ENCODE data around the gene CABP5. TPM values are rescaled to one million over a fixed set of nuclear protein-coding genes. Genes with fewer than 3 reads are reported as not detected.

CABP5 gene
- total RNA-seq, 1 experiment from 2014 or later, result not detected

GRCh38 chr19:48004236-48004635 is 39.6 kb downstream of the CABP5 start:
- no peak overlapping the region for H3K27ac Mint-ChIP-seq (ENCODE audit: low read depth, unreplicated experiment)
- no peak overlapping the region for H3K4me3 Mint-ChIP-seq (ENCODE audit: unreplicated experiment)
- no peak for TF ChIP-seq CTCF (IDR thresholded peaks at IDR 0.05; ENCODE audit: unreplicated experiment)
- no TSS peak for BruUV-seq (replicated peaks)
- H3K4me1 Mint-ChIP-seq (ENCODE audit: insufficient read depth, unreplicated experiment), result no peaks in the 10 kb centered on the region
- H3K27me3 Mint-ChIP-seq (ENCODE audit: insufficient read depth, unreplicated experiment), result peaks cover 31% of the 10 kb centered on the region
- DNase-seq (ENCODE audit: unreplicated experiment), result no peak
- CTCF ChIA-PET, result interaction anchor here (0.5 to 0.6 kb wide), 2 partner anchors 85 to 148 kb away, joined by 3 read pairs; no protein-coding TSS in a partner anchor
- POLR2A ChIA-PET, result no interaction called here
- H3K36me3 Mint-ChIP-seq (ENCODE audit: insufficient read depth, unreplicated experiment), result no peaks in the 10 kb centered on the region
- H3K9me3 Mint-ChIP-seq (ENCODE audit: unreplicated experiment), result peaks cover 7% of the 10 kb centered on the region
- intact Hi-C loops (cut with micrococcal nuclease), result no loop called here

GRCh38 chr19:48000846-48001245 is 43.0 kb downstream of the CABP5 start:
- no TSS peak for BruUV-seq (replicated peaks)
- Mint-ChIP-seq H3K27me3 (ENCODE audit: insufficient read depth, unreplicated experiment) (peaks cover 42% of the 10 kb centered on the region), H3K36me3 (ENCODE audit: insufficient read depth, unreplicated experiment) (no peaks in the 10 kb centered on the region), H3K4me1 (ENCODE audit: insufficient read depth, unreplicated experiment) (no peaks in the 10 kb centered on the region), H3K4me3 (ENCODE audit: unreplicated experiment) (no peak overlapping the region), H3K27ac (ENCODE audit: low read depth, unreplicated experiment) (no peak overlapping the region), H3K9me3 (ENCODE audit: unreplicated experiment) (peaks cover 7% of the 10 kb centered on the region)
- ChIA-PET POLR2A (interaction anchor here (0.6 kb wide), 1 partner anchor 109 kb away, joined by 3 read pairs; no protein-coding TSS in a partner anchor), CTCF (interaction anchor here (0.7 to 1.0 kb wide), 2 partner anchors 17 to 324 kb away, joined by 3 read pairs; no protein-coding TSS in a partner anchor)
- DNase-seq (ENCODE audit: unreplicated experiment), result no peak
- intact Hi-C loops (cut with micrococcal nuclease), result no loop called here
- TF ChIP-seq CTCF (IDR thresholded peaks at IDR 0.05; ENCODE audit: unreplicated experiment), result no peak

GRCh38 chr19:47998800-47999199 is 45.1 kb downstream of the CABP5 start:
- Mint-ChIP-seq H3K36me3 (ENCODE audit: insufficient read depth, unreplicated experiment) (peaks cover 5% of the 10 kb centered on the region), H3K4me1 (ENCODE audit: insufficient read depth, unreplicated experiment) (no peaks in the 10 kb centered on the region), H3K27ac (ENCODE audit: low read depth, unreplicated experiment) (no peak overlapping the region), H3K9me3 (ENCODE audit: unreplicated experiment) (peaks cover 7% of the 10 kb centered on the region), H3K4me3 (ENCODE audit: unreplicated experiment) (no peak overlapping the region), H3K27me3 (ENCODE audit: insufficient read depth, unreplicated experiment) (peaks cover 44% of the 10 kb centered on the region)
- ChIA-PET POLR2A (interaction anchor here (1.1 kb wide), 1 partner anchor 19 kb away, joined by 4 read pairs; no protein-coding TSS in a partner anchor), CTCF (no interaction called here)
- no peak for TF ChIP-seq CTCF (IDR thresholded peaks at IDR 0.05; ENCODE audit: unreplicated experiment)
- intact Hi-C loops (cut with micrococcal nuclease), result no loop called here
- no peak for DNase-seq (ENCODE audit: unreplicated experiment)
- BruUV-seq (replicated peaks), result no TSS peak

GRCh38 chr19:47996230-47996727 is 47.6 kb downstream of the CABP5 start:
- TF ChIP-seq CTCF (IDR thresholded peaks at IDR 0.05; ENCODE audit: unreplicated experiment), result no peak
- peaks cover 7% of the 10 kb centered on the region for H3K9me3 Mint-ChIP-seq (ENCODE audit: unreplicated experiment)
- no TSS peak for BruUV-seq (replicated peaks)
- no peaks in the 10 kb centered on the region for H3K4me1 Mint-ChIP-seq (ENCODE audit: insufficient read depth, unreplicated experiment)
- H3K4me3 Mint-ChIP-seq (ENCODE audit: unreplicated experiment), result no peak overlapping the region
- peaks cover 5% of the 10 kb centered on the region for H3K36me3 Mint-ChIP-seq (ENCODE audit: insufficient read depth, unreplicated experiment)
- ChIA-PET POLR2A (no interaction called here), CTCF (no interaction called here)
- H3K27me3 Mint-ChIP-seq (ENCODE audit: insufficient read depth, unreplicated experiment), result peaks cover 42% of the 10 kb centered on the region
- no peak overlapping the region for H3K27ac Mint-ChIP-seq (ENCODE audit: low read depth, unreplicated experiment)
- intact Hi-C loops (cut with micrococcal nuclease), result no loop called here
- no peak for DNase-seq (ENCODE audit: unreplicated experiment)

All from MCF 10A (cell line).